Transverse colon (tissue), 4 donors: Measurements from ENCODE around the gene ERI2. TPM values are rescaled to one million over a fixed set of nuclear protein-coding genes. Genes with fewer than 3 reads are reported as not detected.

ENCODE experiments used
- DNase-seq: peaks from one replicate; pipeline ENCODE4 v3.0.0-alpha.2; 2019
- H3K27ac ChIP-seq, 4 donors: fragments of 200-600 bp; sonication (generic); 2 replicates each; pipeline ENCODE4 v1.5.1; 2016 to 2018; ENCODE audit warnings: inconsistent platforms in 4 of 4
- H3K27me3 ChIP-seq: fragments of 200-600 bp; sonication (generic); 2 replicates; pipeline ENCODE4 v1.5.1; 2017; ENCODE audit warnings: inconsistent platforms
- H3K36me3 ChIP-seq, 4 donors: fragments of 200-600 bp; sonication (generic); 2 replicates each; pipeline ENCODE4 v1.5.1; 2017 to 2019; ENCODE audit warnings: inconsistent platforms in 4 of 4
- H3K4me1 ChIP-seq, 4 donors: fragments of 200-600 bp; sonication (generic); 2 replicates each; pipeline ENCODE4 v1.5.1; 2017 to 2020; ENCODE audit warnings: inconsistent platforms in 4 of 4
- H3K4me3 ChIP-seq, 4 donors: fragments of 200-600 bp; sonication (generic); 1 replicate in 1 of 4; 2 replicates in 3 of 4; pipeline versions ENCODE4 v1.5.1 to v1.6.1; 2017 to 2019; ENCODE audit warnings: inconsistent platforms in 4 of 4
- H3K9me3 ChIP-seq, 2 donors: fragments of 200-600 bp; sonication (generic); 2 replicates each; pipeline ENCODE4 v1.5.1; 2017 to 2019; ENCODE audit warnings: inconsistent platforms in 2 of 2
- EP300 ChIP-seq: sonication (generic); formaldehyde crosslinking; IDR thresholded peaks from one replicate; pipeline ENCODE4 v1.6.1; 2017; ENCODE audit warnings: antibody characterized with exemption, low read depth
- POLR2A ChIP-seq: fragments of 450-650 bp; IDR thresholded peaks from one replicate; pipeline ENCODE4 v1.6.1; 2016; ENCODE audit warnings: antibody characterized with exemption, mild to moderate bottlenecking, moderate library complexity
- POLR2AphosphoS5 ChIP-seq, 3 donors: sonication (generic); formaldehyde crosslinking; IDR thresholded peaks; one replicate each; pipeline ENCODE4 v1.6.1; 2016; ENCODE audit warnings: antibody characterized with exemption in 3 of 3
- WGBS, 2 donors: methylation state at CpG; one replicate each; pipeline ENCODE4 v1.1.5; 2018; ENCODE audit warnings: low coverage in 1 of 2; 5-methylcytosine and 5-hydroxymethylcytosine counted together
- in situ Hi-C, 4 donors: fragments of 200-750 bp; cut with MboI; loops; one replicate each; pipeline versions ENCODE4 v1.15.0 to v1.15.1; 2017; ENCODE audit warnings: low sequenced_read_pairs in 3 of 4, low pct_ligation_motif_present in 1 of 4, low pct_unique_long_range_greater_than_20kb in 1 of 4
- intact Hi-C: fragments of 100-400 bp; cut with DNase I; formaldehyde crosslinking; loops from one replicate; pipeline ENCODE4 v1.15.1; 2023; ENCODE audit warnings: low total_unique reads
- total RNA-seq, 4 donors: library from RNA; depleted of rRNA; stranded (reverse); fragments of >200 nt; gene quantifications; one replicate each; pipeline ENCODE4 v1.1.0, GENCODE V29; 2016
- TF ChIP-seq, protein P1 (sequence below), 5 experiments: fragments of 200-600 bp in 3 of 5; fragments of 450-650 bp in 2 of 5; sonication (generic) in 3 of 5; IDR thresholded peaks; 1 replicate in 2 of 5; 2 replicates in 3 of 5; pipeline ENCODE4 v1.5.1; 2016 to 2017; ENCODE audit warnings: antibody characterized with exemption in 5 of 5, inconsistent platforms in 3 of 5, mild to moderate bottlenecking in 2 of 5, moderate library complexity in 1 of 5

ERI2 gene
- total RNA-seq, 4 donors from 2014 or later: 9.0 to 55.1 (median 30.0) TPM

DNA sequence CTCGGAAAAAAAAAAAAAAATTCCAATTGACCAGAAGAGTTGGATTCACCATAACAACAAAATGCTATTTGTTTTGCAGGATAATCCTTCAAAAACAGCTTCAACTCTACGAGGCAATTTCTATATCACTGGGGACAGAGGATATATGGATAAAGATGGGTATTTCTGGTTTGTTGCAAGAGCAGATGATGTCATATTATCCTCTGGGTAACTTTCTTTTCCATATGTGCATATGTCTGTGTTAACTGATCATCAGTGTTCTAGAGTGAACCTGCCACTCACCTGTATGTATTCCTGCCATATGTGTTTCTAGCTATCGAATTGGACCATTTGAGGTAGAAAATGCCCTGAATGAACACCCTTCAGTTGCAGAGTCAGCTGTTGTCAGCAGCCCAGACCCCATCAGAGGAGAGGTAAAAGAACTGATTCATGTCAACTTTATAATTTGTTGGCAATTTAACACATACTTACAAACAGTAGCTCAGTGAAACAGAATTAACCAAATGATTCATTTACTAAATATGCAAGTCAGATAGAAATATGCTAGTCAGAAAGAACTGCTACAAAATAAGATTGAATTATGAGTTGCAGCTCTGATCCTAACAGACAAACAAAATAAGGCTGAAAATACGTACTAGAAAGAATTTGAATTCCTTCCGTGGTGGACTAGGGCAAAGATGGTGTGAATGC is 14.2 kb downstream of the ERI2 start:
- intact Hi-C loops: no loop called here
- H3K4me1 ChIP-seq: no peaks in the 10 kb centered on the region
- no peak for DNase-seq
- in situ Hi-C loops: no loop called here
- H3K4me3 ChIP-seq: no peak overlapping the region
- H3K36me3 ChIP-seq: peaks cover 0 to 4% (median 0%) of the 10 kb centered on the region in 4 donors
- H3K27ac ChIP-seq: no peak overlapping the region
- no peaks in the 10 kb centered on the region for H3K9me3 ChIP-seq
- H3K27me3 ChIP-seq: no peaks in the 10 kb centered on the region
- no peak for TF ChIP-seq EP300
- no peak for TF ChIP-seq POLR2AphosphoS5 (IDR thresholded peaks at IDR 0.05)
- TF ChIP-seq, protein P1, sequence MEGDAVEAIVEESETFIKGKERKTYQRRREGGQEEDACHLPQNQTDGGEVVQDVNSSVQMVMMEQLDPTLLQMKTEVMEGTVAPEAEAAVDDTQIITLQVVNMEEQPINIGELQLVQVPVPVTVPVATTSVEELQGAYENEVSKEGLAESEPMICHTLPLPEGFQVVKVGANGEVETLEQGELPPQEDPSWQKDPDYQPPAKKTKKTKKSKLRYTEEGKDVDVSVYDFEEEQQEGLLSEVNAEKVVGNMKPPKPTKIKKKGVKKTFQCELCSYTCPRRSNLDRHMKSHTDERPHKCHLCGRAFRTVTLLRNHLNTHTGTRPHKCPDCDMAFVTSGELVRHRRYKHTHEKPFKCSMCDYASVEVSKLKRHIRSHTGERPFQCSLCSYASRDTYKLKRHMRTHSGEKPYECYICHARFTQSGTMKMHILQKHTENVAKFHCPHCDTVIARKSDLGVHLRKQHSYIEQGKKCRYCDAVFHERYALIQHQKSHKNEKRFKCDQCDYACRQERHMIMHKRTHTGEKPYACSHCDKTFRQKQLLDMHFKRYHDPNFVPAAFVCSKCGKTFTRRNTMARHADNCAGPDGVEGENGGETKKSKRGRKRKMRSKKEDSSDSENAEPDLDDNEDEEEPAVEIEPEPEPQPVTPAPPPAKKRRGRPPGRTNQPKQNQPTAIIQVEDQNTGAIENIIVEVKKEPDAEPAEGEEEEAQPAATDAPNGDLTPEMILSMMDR (IDR thresholded peaks at IDR 0.05): no peak
- 84 to 91% methylated on average over 5 of the region's 5 CpGs for WGBS, 2 donors

DNA sequence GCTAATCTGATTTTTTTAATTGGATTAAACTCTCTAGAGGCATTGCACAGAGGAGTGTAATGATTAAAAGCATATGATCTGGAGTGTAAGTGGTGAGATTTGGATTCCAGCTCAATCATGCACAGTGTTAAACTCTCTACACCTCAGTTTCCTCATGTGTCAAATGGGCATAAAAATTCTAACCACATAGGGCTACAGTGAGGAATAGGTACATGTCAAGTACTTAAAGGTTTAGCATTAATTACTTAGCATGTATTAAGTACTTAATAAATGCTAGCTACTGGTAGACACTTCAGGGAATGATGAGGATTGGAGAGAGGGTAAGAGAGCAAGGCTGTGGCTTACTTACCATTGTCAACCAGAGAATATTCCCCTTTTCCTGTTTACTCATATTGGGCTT is 17.1 kb downstream of the ERI2 start:
- in situ Hi-C loops (no loop called here), intact Hi-C loops (no loop called here)
- TF ChIP-seq POLR2AphosphoS5 (IDR thresholded peaks at IDR 0.05) (no peak), POLR2A (no peak), EP300 (no peak)
- TF ChIP-seq, protein P1 (IDR thresholded peaks at IDR 0.05): no peak
- Histone ChIP-seq H3K4me3 (no peak overlapping the region), H3K4me1 (no peaks in the 10 kb centered on the region), H3K27ac (no peak overlapping the region), H3K9me3 (no peaks in the 10 kb centered on the region), H3K36me3 (no peaks in the 10 kb centered on the region), H3K27me3 (no peaks in the 10 kb centered on the region)
- DNase-seq: no peak

DNA sequence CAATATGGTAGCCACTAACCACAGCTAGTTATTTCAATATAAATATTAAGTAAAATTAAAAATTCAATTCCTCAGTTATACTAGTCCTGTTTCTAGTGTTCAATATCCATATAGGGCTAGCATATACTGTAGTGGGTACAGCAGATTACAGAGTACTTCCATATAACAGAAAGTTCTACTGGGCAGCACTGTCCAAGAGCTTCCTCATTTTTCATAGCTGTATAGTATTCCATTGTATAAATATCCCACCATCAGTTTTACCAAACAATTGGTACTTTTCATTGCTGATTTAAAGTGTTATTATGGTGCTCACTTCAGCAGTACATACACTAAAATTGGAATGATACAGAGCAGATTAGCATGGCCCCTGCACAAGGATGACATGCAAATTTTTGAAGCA is 22.1 kb downstream of the ERI2 start:
- TF ChIP-seq POLR2A (no peak), POLR2AphosphoS5 (IDR thresholded peaks at IDR 0.05) (no peak)
- TF ChIP-seq, protein P1 (IDR thresholded peaks at IDR 0.05): no peak
- Histone ChIP-seq H3K36me3 (peaks cover 0 to 6% (median 0%) of the 10 kb centered on the region in 4 donors), H3K9me3 (no peaks in the 10 kb centered on the region), H3K27ac (no peak overlapping the region), H3K4me1 (no peaks in the 10 kb centered on the region), H3K4me3 (no peak overlapping the region), H3K27me3 (no peaks in the 10 kb centered on the region)
- DNase-seq: no peak
- intact Hi-C loops (no loop called here), in situ Hi-C loops (no loop called here)

DNA sequence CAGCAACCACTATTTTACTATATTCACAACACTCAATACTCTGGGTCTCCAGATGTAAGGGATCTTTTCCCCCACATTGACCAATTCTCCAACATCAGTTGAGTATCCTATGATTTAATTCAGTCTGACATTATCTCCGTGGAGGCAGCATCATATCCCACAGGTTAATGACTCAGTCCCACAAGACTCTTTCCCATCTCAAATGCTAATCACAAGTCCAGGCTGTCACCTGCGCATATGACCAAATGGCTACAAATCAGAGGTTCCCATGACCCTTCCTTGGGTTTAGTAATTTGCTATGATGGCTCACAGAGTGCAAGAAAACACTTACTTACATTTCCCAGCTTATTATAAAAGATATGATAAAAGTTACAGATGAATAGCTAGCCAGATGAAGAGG is 23.8 kb downstream of the ERI2 start:
- no peak overlapping the region for H3K27ac ChIP-seq
- intact Hi-C loops: no loop called here
- in situ Hi-C loops: no loop called here
- DNase-seq: no peak
- no peaks in the 10 kb centered on the region for H3K27me3 ChIP-seq
- no peak for TF ChIP-seq EP300
- TF ChIP-seq POLR2A: no peak
- TF ChIP-seq, protein P1 (IDR thresholded peaks at IDR 0.05): no peak
- no peak for TF ChIP-seq POLR2AphosphoS5 (IDR thresholded peaks at IDR 0.05)
- 91% methylated on average over 2 of the region's 2 CpGs; no CpG with 5 or more reads in 1 of the 2 donors for WGBS, 2 donors
- H3K9me3 ChIP-seq: no peaks in the 10 kb centered on the region
- H3K4me3 ChIP-seq: no peak overlapping the region
- H3K4me1 ChIP-seq: no peaks in the 10 kb centered on the region
- H3K36me3 ChIP-seq: peaks cover 0 to 11% (median 0%) of the 10 kb centered on the region in 4 donors
